ENCODE results near the gene SIGMAR1.
"Not testable (repeated sequence)": the region's sequence is repeated elsewhere in the genome, so short reads cannot be mapped to it uniquely, and the experiment has no call there.

SIGMAR1 gene

GRCh38 chr9:34650816-34651215 lies 13.2 kb upstream of the SIGMAR1 start:
- no peaks in the 10 kb centered on the region for H3K27me3 ChIP-seq (ENCODE audit: low read depth)
- H3K9me3 ChIP-seq = no peaks in the 10 kb centered on the region
- in situ Hi-C loops (cut with MboI; ENCODE audit: low sequenced_read_pairs) = no loop called here
- no peak overlapping the region for H3K4me3 ChIP-seq
- DNase-seq (ENCODE audit: low spot score in 2 of 2) = no peak
- peaks cover 15% of the 10 kb centered on the region for H3K36me3 ChIP-seq (replicated peaks)
- H3K4me1 ChIP-seq = peaks cover 10% of the 10 kb centered on the region

GRCh38 chr9:34648673-34649072 lies 11.1 kb upstream of the SIGMAR1 start:
- peaks cover 10% of the 10 kb centered on the region for H3K4me1 ChIP-seq
- no peaks in the 10 kb centered on the region for H3K27me3 ChIP-seq (ENCODE audit: low read depth)
- H3K4me3 ChIP-seq = no peak overlapping the region
- in situ Hi-C loops (cut with MboI; ENCODE audit: low sequenced_read_pairs) = no loop called here
- DNase-seq (ENCODE audit: low spot score in 2 of 2) = no peak
- no peaks in the 10 kb centered on the region for H3K9me3 ChIP-seq
- peaks cover 15% of the 10 kb centered on the region for H3K36me3 ChIP-seq (replicated peaks)

GRCh38 chr9:34647651-34648050 lies 10.1 kb upstream of the SIGMAR1 start:
- Histone ChIP-seq H3K4me3 (peak overlapping the region; percentile 58), H3K36me3 (replicated peaks) (peaks cover 15% of the 10 kb centered on the region), H3K4me1 (peaks cover 10% of the 10 kb centered on the region), H3K27me3 (ENCODE audit: low read depth) (no peaks in the 10 kb centered on the region), H3K9me3 (no peaks in the 10 kb centered on the region)
- in situ Hi-C loops (cut with MboI; ENCODE audit: low sequenced_read_pairs) = no loop called here
- no peak for DNase-seq (ENCODE audit: low spot score in 2 of 2)

GRCh38 chr9:34647084-34647403 lies 9.5 kb upstream of the SIGMAR1 start:
- peaks cover 7% of the 10 kb centered on the region for H3K4me1 ChIP-seq
- DNase-seq (ENCODE audit: low spot score in 2 of 2) = no peak
- no peaks in the 10 kb centered on the region for H3K27me3 ChIP-seq (ENCODE audit: low read depth)
- peaks cover 15% of the 10 kb centered on the region for H3K36me3 ChIP-seq (replicated peaks)
- in situ Hi-C loops (cut with MboI; ENCODE audit: low sequenced_read_pairs) = no loop called here
- no peaks in the 10 kb centered on the region for H3K9me3 ChIP-seq
- H3K4me3 ChIP-seq = peak overlapping the region; percentile 58

GRCh38 chr9:34646211-34647083 lies 8.9 kb upstream of the SIGMAR1 start, which contains the start of gene GALT:
Gene GALT, plus strand, starts transcription at chr9:34646675. Its CDS starts 30 bp downstream, at chr9:34646705.
- peaks cover 4% of the 10 kb centered on the region for H3K4me1 ChIP-seq
- in situ Hi-C loops (cut with MboI; ENCODE audit: low sequenced_read_pairs) = no loop called here
- peak within 1 kb of the TSS; percentile 58 for H3K4me3 ChIP-seq
- peak; percentile 88 to 99 for DNase-seq (ENCODE audit: low spot score in 2 of 2)
- H3K27me3 ChIP-seq (ENCODE audit: low read depth) = no peaks in the 10 kb centered on the region
- no peaks in the 10 kb centered on the region for H3K9me3 ChIP-seq
- H3K36me3 ChIP-seq (replicated peaks) = peaks cover 15% of the 10 kb centered on the region

- H3K4me3 ChIP-seq = no peak overlapping the region
- no peaks in the 10 kb centered on the region for H3K9me3 ChIP-seq
- in situ Hi-C loops (cut with MboI; ENCODE audit: low sequenced_read_pairs) = no loop called here
- peaks cover 4% of the 10 kb centered on the region for H3K4me1 ChIP-seq
- H3K27me3 ChIP-seq (ENCODE audit: low read depth) = no peaks in the 10 kb centered on the region
- DNase-seq (ENCODE audit: low spot score in 2 of 2) = no peak
- peaks cover 15% of the 10 kb centered on the region for H3K36me3 ChIP-seq (replicated peaks)
Measured at GRCh38 chr9:34644766-34645314, 7.3 kb upstream of the SIGMAR1 start.

GRCh38 chr9:34642679-34643078 lies 5.1 kb upstream of the SIGMAR1 start:
- H3K9me3 ChIP-seq = no peaks in the 10 kb centered on the region
- H3K4me1 ChIP-seq = peaks cover 10% of the 10 kb centered on the region
- no peaks in the 10 kb centered on the region for H3K27me3 ChIP-seq (ENCODE audit: low read depth)
- in situ Hi-C loops (cut with MboI; ENCODE audit: low sequenced_read_pairs) = no loop called here
- no peak for DNase-seq (ENCODE audit: low spot score in 2 of 2)
- H3K4me3 ChIP-seq = no peak overlapping the region
- H3K36me3 ChIP-seq (replicated peaks) = no peaks in the 10 kb centered on the region

- H3K27me3 ChIP-seq (ENCODE audit: low read depth); H3K9me3 ChIP-seq; H3K4me3 ChIP-seq; DNase-seq (ENCODE audit: low spot score in 2 of 2); in situ Hi-C loops (cut with MboI; ENCODE audit: low sequenced_read_pairs): not testable (repeated sequence)
- H3K4me1 ChIP-seq = peaks cover 12% of the 10 kb centered on the region
- H3K36me3 ChIP-seq (replicated peaks) = peaks cover 17% of the 10 kb centered on the region
Measured at GRCh38 chr9:34639322-34639721, 1.7 kb upstream of the SIGMAR1 start.

- in situ Hi-C loops (cut with MboI; ENCODE audit: low sequenced_read_pairs) = no loop called here
- peaks cover 12% of the 10 kb centered on the region for H3K4me1 ChIP-seq
Measured at GRCh38 chr9:34638138-34638445, 505 bp upstream of the SIGMAR1 start.

GRCh38 chr9:34636791-34637355 lies 714 bp downstream of the SIGMAR1 start:
- Histone ChIP-seq H3K27me3 (ENCODE audit: low read depth) (no peaks in the 10 kb centered on the region), H3K36me3 (replicated peaks) (peaks cover 17% of the 10 kb centered on the region), H3K4me1 (peaks cover 12% of the 10 kb centered on the region), H3K4me3 (peak overlapping the region; percentile 66), H3K9me3 (no peaks in the 10 kb centered on the region)
- no peak for DNase-seq (ENCODE audit: low spot score in 2 of 2)
- in situ Hi-C loops (cut with MboI; ENCODE audit: low sequenced_read_pairs) = no loop called here

More at GRCh38 chr9:34638138-34638445, 505 bp upstream of the SIGMAR1 start:
- no peak for DNase-seq (ENCODE audit: low spot score in 2 of 2)
- Histone ChIP-seq H3K36me3 (replicated peaks) (peaks cover 17% of the 10 kb centered on the region), H3K4me3 (peak overlapping the region; percentile 66), H3K9me3 (no peaks in the 10 kb centered on the region), H3K27me3 (ENCODE audit: low read depth) (no peaks in the 10 kb centered on the region)

- in situ Hi-C loops (cut with MboI; ENCODE audit: low sequenced_read_pairs) = no loop called here
- H3K27me3 ChIP-seq (ENCODE audit: low read depth) = peaks cover 3% of the 10 kb centered on the region
- H3K9me3 ChIP-seq = no peaks in the 10 kb centered on the region
- peaks cover 17% of the 10 kb centered on the region for H3K36me3 ChIP-seq (replicated peaks)
- DNase-seq (ENCODE audit: low spot score in 2 of 2) = no peak
- H3K4me3 ChIP-seq = no peak overlapping the region
- H3K4me1 ChIP-seq = peaks cover 12% of the 10 kb centered on the region
Measured at GRCh38 chr9:34635556-34635955, 2.0 kb downstream of the SIGMAR1 start.

GRCh38 chr9:34634551-34635248 lies 2.9 kb downstream of the SIGMAR1 start:
- no peak overlapping the region for H3K4me3 ChIP-seq
- peaks cover 12% of the 10 kb centered on the region for H3K4me1 ChIP-seq
- H3K36me3 ChIP-seq (replicated peaks) = peaks cover 17% of the 10 kb centered on the region
- no peaks in the 10 kb centered on the region for H3K9me3 ChIP-seq
- in situ Hi-C loops (cut with MboI; ENCODE audit: low sequenced_read_pairs) = no loop called here
- DNase-seq (ENCODE audit: low spot score in 2 of 2) = no peak
- H3K27me3 ChIP-seq (ENCODE audit: low read depth) = peaks cover 11% of the 10 kb centered on the region

- peaks cover 17% of the 10 kb centered on the region for H3K36me3 ChIP-seq (replicated peaks)
- peak; percentile 77 to 82 for DNase-seq (ENCODE audit: low spot score in 2 of 2)
- in situ Hi-C loops (cut with MboI; ENCODE audit: low sequenced_read_pairs) = no loop called here
- H3K4me3 ChIP-seq = no peak overlapping the region
- H3K27me3 ChIP-seq (ENCODE audit: low read depth) = peaks cover 18% of the 10 kb centered on the region
- no peaks in the 10 kb centered on the region for H3K9me3 ChIP-seq
- peaks cover 12% of the 10 kb centered on the region for H3K4me1 ChIP-seq
Measured at GRCh38 chr9:34633851-34634550, 3.6 kb downstream of the SIGMAR1 start.

Data from HAP-1 (cell line).